ENCODE data around the gene SLC30A7. TPM values are rescaled to one million over a fixed set of nuclear protein-coding genes. Genes with fewer than 3 reads are reported as not detected.

The SLC30A7 gene
- polyA plus RNA-seq, 3 donors: 9.2 to 23.3 (median 17.6) TPM

DNA sequence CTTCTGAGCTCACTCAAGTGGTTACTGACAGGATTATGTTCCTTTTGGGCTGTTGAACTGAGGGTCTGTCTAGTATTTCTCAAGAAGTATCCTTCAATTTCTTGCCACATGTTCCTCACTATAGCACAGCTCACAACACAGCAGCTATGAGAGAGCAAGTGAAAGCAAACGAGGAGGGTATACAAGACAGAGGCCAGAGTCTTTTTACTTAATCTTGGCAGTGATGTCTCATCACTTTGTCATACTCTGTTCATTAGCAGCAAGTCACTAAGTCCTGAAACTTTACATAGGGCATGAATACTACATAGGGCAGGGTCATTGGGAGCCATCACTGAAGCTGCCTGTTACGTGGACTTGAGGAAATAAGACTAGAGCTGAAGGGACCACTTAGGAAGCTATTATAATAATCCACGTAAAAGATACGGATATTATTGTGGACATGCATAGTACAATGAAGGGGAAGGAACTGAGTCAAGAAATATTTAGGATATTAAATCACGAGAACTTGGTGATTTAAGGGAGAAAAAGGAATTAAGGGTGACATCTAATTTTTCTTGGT lies 63.7 kb downstream of the SLC30A7 start:
- Mint-ChIP-seq H3K9me3 (no peaks in the 10 kb centered on the region), H3K36me3 (peaks cover 32 to 48% of the 10 kb centered on the region in 2 donors), H3K4me1 (peaks cover 3% of the 10 kb centered on the region), H3K4me3 (no peak overlapping the region), H3K27ac (peak overlapping the region in 2 of 7 donors; percentile 4 to 25), H3K27me3 (ENCODE audit: low read depth in 3 of 3) (no peaks in the 10 kb centered on the region)
- 100% methylated on average over 1 of the region's 5 CpGs for WGBS (ENCODE audit: insufficient coverage)
- no peak overlapping the region for H3K4me3 ChIP-seq (replicated peaks in 1 of 3; ENCODE audit: low read depth in 2 of 3, low read length in 3 of 3)
- H3K36me3 ChIP-seq (replicated peaks in 1 of 2; ENCODE audit: control insufficient read depth in 1 of 2, insufficient read depth in 2 of 2, low read length in 2 of 2): peaks cover 19 to 41% of the 10 kb centered on the region in 2 donors
- H3K27ac ChIP-seq (ENCODE audit: low read depth in 1 of 2, low read length in 2 of 2): no peak overlapping the region
- no peaks in the 10 kb centered on the region for H3K27me3 ChIP-seq (ENCODE audit: control insufficient read depth in 2 of 2, insufficient read depth in 2 of 2, low read length in 2 of 2)
- H3K9me3 ChIP-seq (replicated peaks in 1 of 2; ENCODE audit: control insufficient read depth in 1 of 2, insufficient read depth in 1 of 2, low read length in 2 of 2): no peaks in the 10 kb centered on the region
- intact Hi-C loops (cut with micrococcal nuclease): no loop called here
- no peaks in the 10 kb centered on the region for H3K79me2 ChIP-seq (ENCODE audit: insufficient read depth, low read length)
- H2AFZ ChIP-seq (ENCODE audit: insufficient read depth, low read depth, low read length, poor library complexity, severe bottlenecking): no peak overlapping the region
- no peaks in the 10 kb centered on the region for H3K4me1 ChIP-seq (ENCODE audit: control insufficient read depth in 1 of 2, insufficient read depth in 2 of 2, low read length in 2 of 2)
- H3K4me2 ChIP-seq (replicated peaks; ENCODE audit: extremely low read depth, low read length, poor library complexity, severe bottlenecking): no peak overlapping the region
- TF ChIP-seq, protein P1, sequence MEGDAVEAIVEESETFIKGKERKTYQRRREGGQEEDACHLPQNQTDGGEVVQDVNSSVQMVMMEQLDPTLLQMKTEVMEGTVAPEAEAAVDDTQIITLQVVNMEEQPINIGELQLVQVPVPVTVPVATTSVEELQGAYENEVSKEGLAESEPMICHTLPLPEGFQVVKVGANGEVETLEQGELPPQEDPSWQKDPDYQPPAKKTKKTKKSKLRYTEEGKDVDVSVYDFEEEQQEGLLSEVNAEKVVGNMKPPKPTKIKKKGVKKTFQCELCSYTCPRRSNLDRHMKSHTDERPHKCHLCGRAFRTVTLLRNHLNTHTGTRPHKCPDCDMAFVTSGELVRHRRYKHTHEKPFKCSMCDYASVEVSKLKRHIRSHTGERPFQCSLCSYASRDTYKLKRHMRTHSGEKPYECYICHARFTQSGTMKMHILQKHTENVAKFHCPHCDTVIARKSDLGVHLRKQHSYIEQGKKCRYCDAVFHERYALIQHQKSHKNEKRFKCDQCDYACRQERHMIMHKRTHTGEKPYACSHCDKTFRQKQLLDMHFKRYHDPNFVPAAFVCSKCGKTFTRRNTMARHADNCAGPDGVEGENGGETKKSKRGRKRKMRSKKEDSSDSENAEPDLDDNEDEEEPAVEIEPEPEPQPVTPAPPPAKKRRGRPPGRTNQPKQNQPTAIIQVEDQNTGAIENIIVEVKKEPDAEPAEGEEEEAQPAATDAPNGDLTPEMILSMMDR (IDR thresholded peaks at IDR 0.05): no peak
- DNase-seq: no peak
- no peak overlapping the region for H3K9ac ChIP-seq (ENCODE audit: insufficient read depth, low read length, poor library complexity, severe bottlenecking)
- no peaks in the 10 kb centered on the region for H4K20me1 ChIP-seq (ENCODE audit: insufficient read depth, low read length)

DNA sequence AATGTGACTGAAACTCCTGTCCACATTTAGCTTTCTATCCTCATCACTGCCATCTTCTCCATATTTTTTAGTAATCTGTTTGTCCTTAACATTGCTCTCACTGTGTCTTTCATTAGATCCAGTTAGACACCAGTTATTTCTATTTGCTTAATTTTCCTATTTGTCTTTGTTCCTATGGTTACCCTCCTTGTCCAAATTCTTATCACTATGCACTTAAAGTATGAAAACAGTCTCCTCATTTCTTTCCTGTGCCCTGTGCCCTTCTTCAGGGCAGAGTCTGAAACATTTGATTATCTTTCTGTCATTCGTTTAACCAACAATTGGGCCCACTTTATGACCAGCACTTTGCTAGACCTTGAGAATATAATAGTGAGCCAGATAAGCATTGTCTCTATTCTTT lies 64.2 kb downstream of the SLC30A7 start:
- Histone ChIP-seq H3K79me2 (ENCODE audit: insufficient read depth, low read length) (no peaks in the 10 kb centered on the region), H3K27ac (ENCODE audit: low read depth in 1 of 2, low read length in 2 of 2) (no peak overlapping the region), H3K4me2 (replicated peaks; ENCODE audit: extremely low read depth, low read length, poor library complexity, severe bottlenecking) (no peak overlapping the region), H3K4me3 (replicated peaks in 1 of 3; ENCODE audit: low read depth in 2 of 3, low read length in 3 of 3) (no peak overlapping the region), H4K20me1 (ENCODE audit: insufficient read depth, low read length) (no peaks in the 10 kb centered on the region), H3K4me1 (ENCODE audit: control insufficient read depth in 1 of 2, insufficient read depth in 2 of 2, low read length in 2 of 2) (no peaks in the 10 kb centered on the region), H2AFZ (ENCODE audit: insufficient read depth, low read depth, low read length, poor library complexity, severe bottlenecking) (no peak overlapping the region), H3K9me3 (replicated peaks in 1 of 2; ENCODE audit: control insufficient read depth in 1 of 2, insufficient read depth in 1 of 2, low read length in 2 of 2) (no peaks in the 10 kb centered on the region), H3K9ac (ENCODE audit: insufficient read depth, low read length, poor library complexity, severe bottlenecking) (no peak overlapping the region), H3K27me3 (ENCODE audit: control insufficient read depth in 2 of 2, insufficient read depth in 2 of 2, low read length in 2 of 2) (no peaks in the 10 kb centered on the region), H3K36me3 (replicated peaks in 1 of 2; ENCODE audit: control insufficient read depth in 1 of 2, insufficient read depth in 2 of 2, low read length in 2 of 2) (peaks cover 25 to 47% of the 10 kb centered on the region in 2 donors)
- Mint-ChIP-seq H3K27me3 (ENCODE audit: low read depth in 3 of 3) (no peaks in the 10 kb centered on the region), H3K9me3 (no peaks in the 10 kb centered on the region), H3K27ac (peak overlapping the region in 2 of 7 donors; percentile 4 to 66), H3K4me3 (no peak overlapping the region), H3K36me3 (peaks cover 37 to 53% of the 10 kb centered on the region in 2 donors), H3K4me1 (peaks cover 3% of the 10 kb centered on the region)
- intact Hi-C loops (cut with micrococcal nuclease): no loop called here
- no CpG with 5 or more reads among the region's 1 CpG for WGBS (ENCODE audit: insufficient coverage)
- TF ChIP-seq, protein P1 (IDR thresholded peaks at IDR 0.05): no peak
- DNase-seq: no peak
